Stimulated activated naive B cell treated with anti-CD40 and anti-IgM and Interleukin-4, amounts not matched to agents 10 μg/mL and 1 μg/mL and 100 μg/mL, for 72 hours (primary cell): ENCODE data around the gene TMBIM4.
"Not testable (repeated sequence)": the region's sequence is repeated elsewhere in the genome, so short reads cannot be mapped to it uniquely, and the experiment has no call there.

Experiments
- ATAC-seq, 2 donors: fragments of 150-1000 bp; cut with Tn5 transposase; replicated peaks; 2 replicates each; pipeline ENCODE4 v1.10.0; 2021; ENCODE audit warnings: moderate library complexity in 1 of 2
- DNase-seq: peaks from one replicate; pipeline ENCODE4 v3.0.0; 2021
- H3K27ac Mint-ChIP-seq: one replicate; pipeline ENCODE4 v1.8.0; 2022; ENCODE audit warnings: mild to moderate bottlenecking, mixed read lengths
- H3K27me3 Mint-ChIP-seq, 2 donors: one replicate each; pipeline ENCODE4 v1.8.0; 2022; ENCODE audit warnings: mixed read lengths in 2 of 2
- H3K36me3 Mint-ChIP-seq, 2 donors: one replicate each; pipeline ENCODE4 v1.8.0; 2022; ENCODE audit warnings: mixed read lengths in 2 of 2, mild to moderate bottlenecking in 1 of 2
- H3K4me1 Mint-ChIP-seq, 2 donors: one replicate each; pipeline ENCODE4 v1.8.0; 2022; ENCODE audit warnings: mixed read lengths in 2 of 2, mild to moderate bottlenecking in 1 of 2
- H3K4me3 Mint-ChIP-seq, 2 donors: one replicate each; pipeline ENCODE4 v1.8.0; 2022; ENCODE audit warnings: mild to moderate bottlenecking in 2 of 2, mixed read lengths in 2 of 2, moderate library complexity in 1 of 2
- H3K9me3 Mint-ChIP-seq, 2 donors: one replicate each; pipeline ENCODE4 v1.8.0; 2022; ENCODE audit warnings: mixed read lengths in 2 of 2, mild to moderate bottlenecking in 1 of 2

Gene TMBIM4, protein sequence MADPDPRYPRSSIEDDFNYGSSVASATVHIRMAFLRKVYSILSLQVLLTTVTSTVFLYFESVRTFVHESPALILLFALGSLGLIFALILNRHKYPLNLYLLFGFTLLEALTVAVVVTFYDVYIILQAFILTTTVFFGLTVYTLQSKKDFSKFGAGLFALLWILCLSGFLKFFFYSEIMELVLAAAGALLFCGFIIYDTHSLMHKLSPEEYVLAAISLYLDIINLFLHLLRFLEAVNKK

DNA sequence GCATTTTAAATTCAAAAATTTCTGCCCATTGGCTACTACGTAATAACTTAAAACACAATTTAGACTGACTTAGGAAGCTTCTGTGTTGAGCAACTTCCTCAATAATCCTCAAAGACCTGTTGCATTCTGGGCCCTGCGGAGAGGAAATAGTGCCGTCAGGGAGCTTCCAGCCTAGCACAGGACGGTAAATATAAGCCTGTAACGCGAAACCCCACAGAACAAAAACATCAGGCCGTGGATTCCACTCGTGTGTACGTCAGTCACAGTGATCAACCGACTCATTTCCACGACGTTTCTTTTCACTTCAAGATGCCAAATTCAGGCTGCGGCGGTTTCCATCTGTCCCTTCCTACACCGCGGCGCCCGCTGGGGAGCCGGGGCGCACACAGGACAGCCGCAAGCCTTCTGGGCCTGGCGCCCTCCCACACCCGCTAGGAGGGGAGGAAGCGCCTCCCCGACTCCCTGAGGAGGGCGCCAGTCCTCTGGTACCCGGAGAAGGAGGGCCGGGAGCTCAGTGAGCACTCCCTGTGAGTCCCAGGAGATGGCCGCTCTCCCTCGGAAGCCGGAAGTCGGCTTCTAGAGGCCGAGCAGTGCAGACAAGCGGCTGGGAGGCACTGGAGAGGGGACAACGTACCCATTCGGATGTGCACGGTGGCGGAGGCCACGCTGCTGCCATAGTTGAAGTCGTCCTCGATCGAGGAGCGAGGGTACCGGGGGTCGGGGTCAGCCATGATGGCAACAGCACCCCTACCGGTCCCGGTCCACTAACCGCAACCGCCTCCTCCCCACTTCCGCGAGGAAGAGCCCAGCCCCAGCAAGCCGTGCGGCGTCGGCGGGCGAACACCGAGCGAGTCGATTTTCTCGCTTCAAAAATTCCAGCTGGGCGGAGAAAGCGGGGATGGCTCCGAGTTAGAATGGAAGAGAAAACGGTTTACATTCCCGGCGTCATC, at the start of gene TMBIM4:
Gene TMBIM4 (minus strand): TSS at position 776 of the 950 bp plus-strand sequence. CDS start 45 bp downstream, at position 731.
- Mint-ChIP-seq H3K27ac (peak within 1 kb of the TSS; percentile 99), H3K9me3 (no peaks in the 10 kb centered on the region), H3K27me3 (no peaks in the 10 kb centered on the region), H3K4me1 (peaks cover 27 to 45% of the 10 kb centered on the region in 2 donors), H3K36me3 (peaks cover 27 to 36% of the 10 kb centered on the region in 2 donors), H3K4me3 (peak within 1 kb of the TSS; percentile 93 to 99)
- DNase-seq (peak; percentile 88), ATAC-seq (peak; percentile 85 to 86)

DNA sequence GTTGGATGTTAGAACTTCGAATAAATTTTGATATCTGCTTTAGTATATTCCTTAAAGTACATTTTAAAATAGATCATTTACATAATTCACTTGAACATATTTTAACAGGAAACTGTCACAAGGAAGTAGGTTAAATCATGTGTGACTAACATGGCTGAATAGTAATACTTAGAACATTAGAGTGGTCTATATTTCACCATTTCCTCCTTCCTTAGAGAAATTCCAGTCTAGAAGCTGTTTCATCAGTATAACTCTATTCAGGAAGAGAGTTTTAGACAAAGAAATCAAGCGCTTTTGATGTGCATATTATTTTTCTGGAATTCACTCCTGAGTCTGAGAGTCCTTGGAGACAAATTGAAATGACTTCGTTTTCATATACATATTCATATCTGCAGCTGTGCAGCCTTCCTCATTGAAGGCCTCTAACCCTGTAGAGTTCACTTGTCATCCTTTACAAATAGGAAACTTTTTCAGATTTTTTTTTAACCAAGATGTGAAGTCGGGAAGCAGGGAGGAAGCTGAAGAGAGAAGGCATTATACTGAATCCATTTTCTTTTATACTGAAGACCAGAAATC, 47.6 kb upstream of the TMBIM4 start:
- DNase-seq (no peak), ATAC-seq (peak; percentile 41 to 45)
- H3K36me3 Mint-ChIP-seq: peaks cover 4 to 14% of the 10 kb centered on the region in 2 donors
- no peaks in the 10 kb centered on the region for H3K27me3 Mint-ChIP-seq
- peaks cover 13 to 31% of the 10 kb centered on the region in 2 donors for H3K4me1 Mint-ChIP-seq
- peak overlapping the region in 1 of 2 donors; percentile 29 for H3K4me3 Mint-ChIP-seq
- peak overlapping the region; percentile 84 for H3K27ac Mint-ChIP-seq
- peaks cover 6 to 11% of the 10 kb centered on the region in 2 donors for H3K9me3 Mint-ChIP-seq

DNA sequence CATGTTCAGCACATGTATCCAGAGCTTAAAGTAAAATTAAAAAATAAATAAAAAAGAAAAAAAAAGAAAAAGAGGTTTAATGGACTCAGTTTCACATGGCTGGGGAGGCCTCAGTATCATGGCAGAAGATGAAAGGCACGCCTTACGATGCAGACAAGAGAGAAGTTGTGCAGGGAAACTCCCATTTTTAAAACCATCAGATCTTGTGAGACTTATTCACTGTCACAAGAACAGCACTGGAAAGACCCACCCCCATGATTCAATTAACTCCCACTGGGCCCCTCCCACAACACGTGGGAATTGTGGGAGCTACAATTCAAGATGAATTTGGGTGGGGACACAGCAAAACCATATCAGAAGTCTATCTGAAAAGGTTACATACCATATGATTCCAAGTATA, 43.2 kb upstream of the TMBIM4 start:
- Mint-ChIP-seq H3K4me1 (peaks cover 15 to 38% of the 10 kb centered on the region in 2 donors), H3K36me3 (peaks cover 9 to 17% of the 10 kb centered on the region in 2 donors)
- H3K27me3 Mint-ChIP-seq, H3K27ac Mint-ChIP-seq, H3K9me3 Mint-ChIP-seq, DNase-seq, H3K4me3 Mint-ChIP-seq, ATAC-seq: not testable (repeated sequence)

DNA sequence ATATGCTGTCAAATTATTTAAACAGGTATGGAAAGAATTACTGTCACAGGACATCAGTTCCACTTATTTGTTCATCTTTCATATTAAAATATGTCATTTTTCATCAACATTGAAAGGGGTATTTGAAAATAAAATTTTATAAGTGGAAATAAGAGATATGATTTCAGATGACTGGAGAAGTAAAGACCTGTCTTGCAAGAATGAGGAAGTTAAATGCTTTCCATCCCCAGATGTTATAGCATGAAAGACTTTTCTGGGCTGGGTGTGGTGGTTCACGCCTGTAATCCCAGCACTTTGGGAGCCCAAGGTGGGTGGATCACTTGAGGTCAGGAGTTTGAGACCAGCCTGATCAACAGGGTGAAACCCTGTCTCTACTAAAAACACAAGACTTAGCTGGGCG, 41.8 kb upstream of the TMBIM4 start:
- not testable (repeated sequence) for H3K27ac Mint-ChIP-seq, H3K9me3 Mint-ChIP-seq, H3K27me3 Mint-ChIP-seq, ATAC-seq, DNase-seq, H3K4me3 Mint-ChIP-seq
- Mint-ChIP-seq H3K4me1 (peaks cover 10 to 24% of the 10 kb centered on the region in 2 donors), H3K36me3 (peaks cover 9 to 18% of the 10 kb centered on the region in 2 donors)

DNA sequence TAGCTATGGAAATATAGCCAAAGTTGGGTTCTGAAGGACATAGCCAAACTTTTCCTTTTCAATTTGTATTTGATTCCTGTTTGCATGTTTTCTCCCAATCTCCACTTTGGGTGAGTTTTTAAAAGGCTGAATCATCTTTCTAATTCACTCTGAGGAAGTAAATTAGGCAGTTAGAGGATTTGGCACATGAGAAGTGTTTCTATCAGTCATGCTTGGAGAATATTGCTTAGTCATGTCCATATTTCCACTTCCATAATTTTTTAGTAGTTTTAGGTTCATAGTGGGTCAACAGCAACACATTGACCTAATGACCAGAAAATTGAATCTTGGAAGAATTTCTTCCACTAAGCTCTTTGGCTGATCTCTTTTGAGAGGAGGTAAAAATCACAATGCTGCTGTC, 41.0 kb upstream of the TMBIM4 start:
- Mint-ChIP-seq H3K27ac (peak overlapping the region; percentile 14), H3K4me1 (peaks cover 10 to 18% of the 10 kb centered on the region in 2 donors), H3K9me3 (peaks cover 0 to 5% of the 10 kb centered on the region in 2 donors), H3K36me3 (peaks cover 9 to 18% of the 10 kb centered on the region in 2 donors), H3K27me3 (no peaks in the 10 kb centered on the region), H3K4me3 (no peak overlapping the region)
- no peak for ATAC-seq
- no peak for DNase-seq

DNA sequence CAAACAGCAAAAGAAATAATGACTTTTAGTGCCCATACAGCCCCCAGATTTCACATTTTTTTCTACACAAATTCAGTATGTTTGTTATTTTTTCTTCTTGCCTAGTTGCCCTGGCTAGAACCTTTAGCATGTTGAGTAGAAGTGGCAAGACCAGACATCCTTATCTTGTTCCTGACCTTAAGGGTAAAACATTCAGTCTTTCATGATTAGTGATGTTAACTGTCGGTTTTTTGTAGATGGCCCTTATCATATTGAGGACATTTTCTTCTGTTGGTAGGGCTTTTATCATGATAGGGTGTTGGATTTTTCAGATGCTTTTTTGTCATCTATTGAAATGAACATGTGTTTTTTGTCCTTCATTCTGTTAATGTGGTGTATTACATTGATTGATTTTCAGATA, 36.3 kb upstream of the TMBIM4 start:
- Mint-ChIP-seq H3K36me3 (peaks cover 1 to 5% of the 10 kb centered on the region in 2 donors), H3K4me1 (peaks cover 7% of the 10 kb centered on the region in 2 donors), H3K27me3 (no peaks in the 10 kb centered on the region), H3K4me3 (no peak overlapping the region), H3K27ac (no peak overlapping the region), H3K9me3 (no peaks in the 10 kb centered on the region)
- ATAC-seq (no peak), DNase-seq (no peak)

DNA sequence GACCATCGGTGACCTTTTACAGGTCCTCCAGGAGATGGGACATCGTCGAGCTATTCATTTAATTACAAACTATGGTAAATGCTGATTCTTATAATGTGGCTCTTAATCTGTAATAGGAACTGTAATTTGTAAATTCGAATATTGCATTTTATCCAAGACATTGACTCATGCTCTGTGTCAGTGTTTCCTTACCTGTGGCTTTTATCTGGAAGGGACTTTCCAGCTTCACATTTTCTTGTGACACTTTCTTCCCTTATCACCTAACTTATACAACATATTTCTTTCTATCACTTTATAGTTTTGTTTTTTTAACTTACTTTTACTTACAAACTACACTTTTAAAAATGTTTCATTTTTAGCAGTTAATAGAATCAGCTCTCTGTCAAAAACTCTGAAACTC, 34.0 kb upstream of the TMBIM4 start:
- peaks cover 0 to 6% of the 10 kb centered on the region in 2 donors for H3K36me3 Mint-ChIP-seq
- peaks cover 5 to 6% of the 10 kb centered on the region in 2 donors for H3K4me1 Mint-ChIP-seq
- DNase-seq (no peak), ATAC-seq (peak; percentile 45 to 62)
- peaks cover 0 to 1% of the 10 kb centered on the region in 2 donors for H3K9me3 Mint-ChIP-seq
- H3K4me3 Mint-ChIP-seq: no peak overlapping the region
- H3K27ac Mint-ChIP-seq: no peak overlapping the region
- H3K27me3 Mint-ChIP-seq: no peaks in the 10 kb centered on the region

DNA sequence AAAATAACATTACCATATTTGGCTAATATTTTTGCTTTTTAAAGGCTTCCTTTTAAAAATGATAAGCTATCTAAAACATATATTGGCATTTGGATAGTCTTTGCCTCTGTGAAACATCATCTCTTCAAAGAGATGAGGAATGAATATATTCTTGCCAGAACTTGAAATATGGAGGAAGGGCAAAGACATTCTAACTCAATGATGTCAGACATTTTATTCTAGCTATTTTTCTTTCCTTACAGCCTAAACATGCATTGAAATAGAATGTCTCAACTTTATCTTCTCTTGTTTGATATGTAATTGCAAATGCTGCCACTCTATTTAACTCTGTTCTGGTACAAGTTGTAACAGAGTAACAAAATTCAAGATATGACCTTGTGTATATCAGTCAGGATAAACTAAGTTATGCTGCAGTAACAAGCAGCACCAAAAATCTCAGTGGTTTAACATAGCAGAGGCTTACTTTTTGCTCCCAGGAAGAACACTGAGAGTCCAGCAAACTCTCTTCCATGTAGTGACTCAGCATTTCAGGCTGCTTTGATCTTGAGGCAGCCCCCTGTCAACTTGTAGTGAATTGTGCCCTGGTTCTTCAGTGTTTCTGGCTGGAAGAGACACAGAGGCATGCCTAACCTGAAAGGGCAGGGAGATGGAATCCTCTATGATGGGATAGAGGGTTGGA, 30.2 kb upstream of the TMBIM4 start:
- no peak for DNase-seq

DNA sequence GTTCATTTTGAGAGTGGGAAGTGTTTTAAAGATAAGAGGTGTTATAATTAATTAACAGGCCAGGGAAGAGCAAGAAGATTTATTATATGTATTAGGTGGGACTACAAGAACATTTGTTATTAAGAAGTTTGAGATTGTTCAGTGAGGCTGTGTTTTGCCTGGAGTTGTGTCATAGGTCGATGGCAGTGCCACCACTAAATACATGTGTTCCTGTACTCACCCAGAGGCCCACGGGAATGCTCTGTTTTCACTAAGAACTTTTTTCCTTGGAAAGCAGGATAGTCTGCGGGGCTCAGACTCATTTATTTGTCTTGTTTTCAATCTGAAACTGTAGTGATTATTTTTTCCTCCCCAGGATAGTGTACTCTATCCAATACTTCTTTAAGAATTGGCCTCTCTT, 29.3 kb upstream of the TMBIM4 start:
- Mint-ChIP-seq H3K9me3 (peaks cover 0 to 3% of the 10 kb centered on the region in 2 donors), H3K27ac (no peak overlapping the region), H3K36me3 (peaks cover 4 to 9% of the 10 kb centered on the region in 2 donors)

More for the DNA sequence above, 30.2 kb upstream of the TMBIM4 start:
- Mint-ChIP-seq H3K27me3 (no peaks in the 10 kb centered on the region), H3K4me3 (no peak overlapping the region), H3K36me3 (peaks cover 2 to 6% of the 10 kb centered on the region in 2 donors), H3K4me1 (peaks cover 14 to 19% of the 10 kb centered on the region in 2 donors), H3K9me3 (peaks cover 0 to 2% of the 10 kb centered on the region in 2 donors), H3K27ac (no peak overlapping the region)
- no peak for ATAC-seq

DNA sequence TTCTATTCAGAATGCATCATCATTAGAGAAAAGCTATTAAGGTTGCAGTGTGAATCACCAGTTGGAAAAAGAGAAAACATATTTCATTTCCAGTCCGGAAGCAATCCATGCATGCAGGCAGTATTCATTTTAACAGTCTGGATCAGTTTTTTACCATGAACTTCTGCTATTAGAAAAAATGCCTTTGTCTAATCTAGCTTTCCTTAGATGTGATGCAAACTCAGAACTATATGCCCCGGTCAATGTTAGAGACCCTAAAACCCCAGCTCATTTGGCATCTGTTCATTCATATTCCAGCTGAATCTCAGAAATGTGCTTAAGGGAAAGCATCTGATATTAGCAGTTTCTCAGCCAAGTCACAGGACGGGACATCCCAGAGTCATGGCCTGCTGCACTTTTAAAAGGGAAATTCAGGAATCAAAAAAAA, 27.7 kb upstream of the TMBIM4 start:
- Mint-ChIP-seq H3K36me3 (peaks cover 4 to 9% of the 10 kb centered on the region in 2 donors), H3K27me3 (no peaks in the 10 kb centered on the region), H3K27ac (no peak overlapping the region), H3K4me3 (no peak overlapping the region), H3K4me1 (peaks cover 16 to 30% of the 10 kb centered on the region in 2 donors), H3K9me3 (peaks cover 0 to 3% of the 10 kb centered on the region in 2 donors)
- ATAC-seq (no peak), DNase-seq (no peak)

More for the DNA sequence above, 29.3 kb upstream of the TMBIM4 start:
- no peaks in the 10 kb centered on the region for H3K27me3 Mint-ChIP-seq
- ATAC-seq: no peak
- no peak overlapping the region for H3K4me3 Mint-ChIP-seq
- DNase-seq: no peak
- peaks cover 15 to 23% of the 10 kb centered on the region in 2 donors for H3K4me1 Mint-ChIP-seq

DNA sequence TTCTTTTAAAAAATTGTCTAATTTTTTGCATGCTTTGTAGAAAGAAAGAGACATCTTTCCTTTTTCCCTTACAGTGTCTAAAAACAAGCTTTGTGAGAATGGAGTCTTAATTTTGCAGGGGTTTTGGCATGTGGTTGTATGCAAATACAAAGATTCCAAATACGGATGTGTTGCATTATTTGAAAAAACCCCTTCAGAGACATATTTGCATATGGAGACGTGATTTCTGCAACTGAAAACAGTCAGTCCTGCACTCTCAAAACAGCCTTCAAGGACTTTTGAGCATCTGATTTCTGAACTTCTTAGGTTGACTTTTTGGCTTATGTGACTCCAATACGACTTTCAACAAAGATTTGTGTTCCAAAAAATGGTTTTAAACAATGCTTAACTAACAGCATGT, 27.0 kb upstream of the TMBIM4 start:
- ATAC-seq: peak; percentile 97 to 99
- peak overlapping the region in 1 of 2 donors; percentile 10 for H3K4me3 Mint-ChIP-seq

DNA sequence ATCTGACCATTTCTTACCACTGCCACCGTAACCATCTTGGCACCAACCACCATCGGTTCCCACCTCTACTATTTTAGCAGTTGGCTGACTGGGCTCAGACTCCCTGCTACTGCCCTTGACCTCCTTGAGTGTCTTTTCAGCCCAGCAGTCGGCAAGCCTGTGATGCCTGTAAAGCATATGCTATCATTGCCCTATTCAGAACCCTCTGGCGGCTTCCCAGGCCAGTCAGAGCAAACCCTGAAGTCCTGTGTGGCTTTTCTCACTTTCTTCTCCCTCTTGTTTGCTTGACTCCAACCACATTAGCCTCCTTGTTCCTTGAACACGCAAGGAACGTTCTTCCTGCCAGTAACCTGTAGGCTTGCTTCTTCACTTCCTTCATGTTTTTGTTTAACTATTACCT, 25.4 kb upstream of the TMBIM4 start:
- no peak for ATAC-seq
- Mint-ChIP-seq H3K4me3 (no peak overlapping the region), H3K27ac (no peak overlapping the region), H3K36me3 (peaks cover 4 to 9% of the 10 kb centered on the region in 2 donors), H3K4me1 (peaks cover 29 to 45% of the 10 kb centered on the region in 2 donors), H3K27me3 (no peaks in the 10 kb centered on the region), H3K9me3 (peaks cover 0 to 3% of the 10 kb centered on the region in 2 donors)
- no peak for DNase-seq

More for the DNA sequence above, 27.0 kb upstream of the TMBIM4 start:
- no peak for DNase-seq
- Mint-ChIP-seq H3K4me1 (peaks cover 16 to 30% of the 10 kb centered on the region in 2 donors), H3K27me3 (no peaks in the 10 kb centered on the region), H3K36me3 (peaks cover 4 to 9% of the 10 kb centered on the region in 2 donors), H3K27ac (no peak overlapping the region), H3K9me3 (peaks cover 0 to 3% of the 10 kb centered on the region in 2 donors)

DNA sequence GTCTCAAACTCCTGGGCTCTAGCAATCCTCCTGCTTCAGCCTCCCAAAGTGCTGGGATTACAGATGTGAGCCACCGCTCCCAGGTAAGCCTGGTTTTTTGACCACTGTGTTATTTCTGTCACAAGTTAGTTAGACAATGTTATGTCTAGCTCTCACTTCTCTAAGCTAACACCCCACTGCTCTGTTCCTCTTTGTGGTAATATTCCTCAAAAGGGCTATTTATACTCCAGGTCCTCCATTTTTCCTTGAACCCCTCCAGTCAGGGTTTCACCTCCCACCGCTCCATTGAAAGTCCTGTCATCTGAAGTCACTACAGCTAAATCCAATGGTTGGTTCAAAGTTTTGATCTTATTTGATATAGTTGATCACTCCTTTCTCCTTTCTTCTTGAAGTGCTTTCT, 24.3 kb upstream of the TMBIM4 start:
- no peak overlapping the region for H3K4me3 Mint-ChIP-seq
- no peaks in the 10 kb centered on the region for H3K27me3 Mint-ChIP-seq
- DNase-seq (no peak), ATAC-seq (no peak)
- peaks cover 4 to 5% of the 10 kb centered on the region in 2 donors for H3K36me3 Mint-ChIP-seq
- peaks cover 29 to 46% of the 10 kb centered on the region in 2 donors for H3K4me1 Mint-ChIP-seq
- H3K9me3 Mint-ChIP-seq: peaks cover 0 to 2% of the 10 kb centered on the region in 2 donors
- H3K27ac Mint-ChIP-seq: no peak overlapping the region
